NOMO-1 treated with DMSO at 0.1 percent for 48 hours (cell line): ENCODE measurements around the gene ALPK1.
"Not testable (repeated sequence)": the region's sequence is repeated elsewhere in the genome, so short reads cannot be mapped to it uniquely, and the experiment has no call there.

Experiments used
- DNase-seq: peaks from one replicate; lab custom pipeline; 2025; ENCODE audit not compliant: unreplicated experiment; lab: John Stamatoyannopoulos, UW

The ALPK1 gene

DNA sequence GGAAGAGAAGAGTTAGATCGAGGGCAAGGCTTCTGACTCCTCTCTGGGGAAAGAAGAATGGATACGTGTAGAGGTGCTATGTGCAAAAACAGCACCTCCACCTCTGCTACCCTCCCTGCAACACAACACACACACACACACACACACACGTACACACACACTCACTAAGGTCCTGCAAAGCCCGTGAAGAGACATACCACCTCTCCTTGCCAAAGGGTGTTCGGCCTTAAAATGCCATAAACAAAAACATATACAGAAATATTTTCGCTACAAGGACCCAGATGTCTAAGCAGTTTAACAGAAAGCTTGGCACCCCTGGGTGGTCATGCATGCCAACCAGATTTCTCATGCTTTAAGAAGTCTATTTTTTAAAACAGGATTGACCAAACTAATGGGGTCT lies 13.0 kb upstream of the ALPK1 start:
- no peak for DNase-seq

DNA sequence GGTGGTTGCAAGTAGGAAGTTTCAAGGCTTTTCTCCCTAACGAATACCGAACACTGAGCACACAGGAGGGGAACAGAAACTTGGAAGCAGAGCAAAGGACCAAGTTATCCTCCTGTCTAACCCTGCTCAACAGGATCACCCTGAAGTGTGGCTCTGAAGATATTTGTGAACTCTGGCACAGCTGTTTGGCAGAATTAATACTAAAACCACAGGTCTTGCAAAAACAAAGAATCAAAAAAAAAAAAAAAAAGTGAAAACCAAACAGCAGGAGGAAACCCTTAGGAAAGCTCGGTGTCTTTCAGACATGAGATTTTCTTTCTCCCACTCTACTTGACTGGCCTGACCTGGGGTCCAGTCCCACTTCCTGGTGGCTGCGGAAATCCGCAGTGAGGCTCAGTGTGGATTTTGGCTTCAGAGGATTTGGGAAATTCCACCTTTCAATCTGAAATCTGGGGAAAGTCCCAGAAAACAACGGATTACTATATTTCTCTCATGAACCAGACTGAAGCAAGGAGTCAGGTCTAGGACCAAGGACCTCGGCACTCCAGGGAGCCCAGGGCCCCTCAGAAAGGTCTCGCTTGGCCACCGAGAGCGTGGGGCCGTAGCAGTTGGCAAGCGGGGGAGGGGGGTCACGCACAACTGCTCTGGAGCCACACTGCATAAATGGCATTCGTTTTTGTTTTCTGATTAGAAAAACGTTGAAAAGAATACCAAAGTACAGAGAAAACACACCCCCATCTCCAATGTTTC lies 12.3 kb upstream of the ALPK1 start:
- DNase-seq, result peak; percentile 18

DNA sequence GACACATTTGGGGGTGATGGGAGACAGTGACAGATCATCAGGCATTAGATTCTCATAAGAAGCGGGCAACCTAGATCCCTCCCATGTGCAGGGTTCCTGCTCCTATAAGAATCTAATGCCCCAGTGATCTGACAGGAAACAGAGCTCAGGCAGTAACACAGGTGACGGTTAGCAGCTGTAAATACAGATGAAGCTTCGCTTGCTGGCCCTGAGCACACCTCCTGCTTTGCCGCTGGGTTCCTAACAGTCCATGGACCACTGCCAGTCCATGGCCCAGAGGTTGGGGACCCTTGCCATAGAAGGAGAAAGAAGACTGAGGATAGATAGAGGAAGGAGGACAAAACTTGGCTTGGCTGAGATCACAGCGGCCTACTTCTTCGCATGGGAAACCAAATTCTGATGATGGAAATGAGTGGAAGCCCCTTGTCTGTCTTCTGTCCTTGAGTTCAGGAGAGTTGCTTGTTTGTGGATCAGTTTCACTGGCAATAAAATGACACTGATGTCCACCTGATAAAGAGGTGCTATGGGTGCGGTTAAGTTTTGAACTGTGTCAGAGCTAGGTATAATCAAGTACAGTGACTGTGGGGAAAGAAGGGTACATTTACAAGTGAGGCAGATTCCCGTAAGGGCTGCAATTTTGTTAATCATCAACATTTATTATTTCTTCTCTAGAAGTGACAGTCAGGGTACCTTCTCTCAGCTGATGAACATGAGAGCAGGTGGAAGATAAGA lies 9.7 kb upstream of the ALPK1 start:
- DNase-seq, result no peak

DNA sequence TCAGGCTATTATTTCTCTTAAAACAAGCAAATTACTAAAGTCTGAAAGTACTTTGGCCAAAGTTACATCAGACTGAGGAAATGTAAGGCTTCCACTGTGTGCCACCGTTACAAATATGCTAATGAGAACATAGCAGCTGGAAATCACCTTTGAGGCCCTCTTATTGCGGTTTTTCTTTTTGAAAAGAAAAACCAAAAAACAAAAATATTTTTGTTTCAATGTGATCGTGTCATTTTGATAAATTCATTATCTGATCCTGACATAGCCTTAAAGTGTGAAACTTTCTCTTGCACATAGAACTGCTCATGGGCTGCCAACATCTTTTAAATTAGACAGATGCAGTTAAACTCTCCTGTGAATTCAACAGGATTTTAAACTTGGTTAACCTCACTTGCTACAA lies 8.7 kb upstream of the ALPK1 start:
- DNase-seq, result no peak

DNA sequence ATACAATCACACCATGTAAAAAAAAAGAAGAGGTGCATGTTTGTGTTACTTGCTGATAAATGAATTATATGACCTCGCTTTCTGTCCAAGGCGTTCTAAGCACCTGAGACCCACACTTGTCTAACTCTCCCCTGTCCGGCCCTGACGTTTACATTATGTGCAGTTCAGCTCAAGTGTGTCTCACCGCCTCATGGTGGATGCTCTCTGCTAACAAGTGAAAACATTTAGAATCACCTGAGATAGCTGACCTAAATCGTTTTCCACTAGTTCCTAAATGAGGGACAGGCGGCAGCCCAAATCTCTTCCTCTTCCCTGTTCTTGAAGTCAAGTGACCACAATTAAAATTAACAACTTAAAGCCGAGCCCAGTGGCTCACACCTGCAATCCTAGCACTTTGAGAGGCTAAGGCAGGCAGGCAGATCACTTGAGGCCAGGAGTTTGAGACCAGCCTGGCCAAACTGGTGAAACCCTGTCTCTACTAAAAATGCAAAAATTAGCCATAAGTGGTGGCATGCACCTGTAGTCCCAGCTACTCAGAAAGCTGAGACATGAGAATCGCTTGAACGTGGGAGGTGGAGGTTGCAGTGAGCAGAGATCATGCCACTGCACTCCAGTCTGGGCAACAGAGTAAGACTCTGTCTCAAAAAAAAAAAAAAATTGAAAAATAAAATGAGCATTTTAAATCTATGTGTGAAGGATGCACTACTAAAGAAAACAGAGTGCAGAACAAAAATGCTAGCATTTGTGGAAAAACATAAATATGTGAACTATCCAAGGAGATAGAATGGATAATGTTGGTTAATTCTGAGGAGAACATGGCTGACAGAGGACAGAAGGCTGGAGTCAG lies 7.5 kb upstream of the ALPK1 start:
- no peak for DNase-seq

DNA sequence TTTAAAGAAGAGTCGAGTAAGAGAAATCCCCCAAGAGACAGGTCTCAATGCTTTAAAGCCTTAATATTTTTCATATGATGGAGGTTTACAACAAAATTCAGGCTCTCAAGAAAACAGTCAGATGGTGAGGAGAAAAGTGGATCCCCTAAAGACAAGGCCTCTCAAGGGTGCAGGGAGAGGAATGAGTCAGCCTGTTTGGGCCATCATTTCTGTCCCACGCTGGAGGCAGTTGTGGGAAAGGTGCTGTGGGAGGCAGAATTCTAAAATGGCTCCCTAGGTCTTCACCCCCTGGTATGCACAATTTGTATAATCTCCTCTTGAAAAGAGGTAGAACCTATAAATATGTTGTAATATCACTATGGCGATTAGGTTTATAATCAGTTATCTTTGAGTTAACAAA lies 6.8 kb upstream of the ALPK1 start:
- DNase-seq, result no peak

DNA sequence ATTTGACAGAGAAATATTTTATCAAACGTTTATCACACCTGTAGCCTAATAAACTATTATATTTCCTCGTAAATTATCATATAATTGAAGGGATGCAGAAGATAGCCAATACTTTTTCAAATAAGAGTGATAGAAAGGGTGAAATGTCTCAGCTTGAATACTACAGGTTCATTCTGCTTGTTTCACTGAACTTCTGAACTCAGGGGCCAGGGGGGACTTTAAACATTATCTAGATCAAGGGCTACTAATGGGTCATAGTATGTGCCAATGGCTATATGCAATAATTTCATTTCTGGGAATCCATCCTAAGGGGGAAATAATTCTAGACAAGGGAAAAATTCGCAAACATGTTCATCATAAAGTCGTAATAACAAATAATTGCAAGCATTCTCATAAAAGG lies 2.6 kb downstream of the ALPK1 start:
- DNase-seq, result no peak

DNA sequence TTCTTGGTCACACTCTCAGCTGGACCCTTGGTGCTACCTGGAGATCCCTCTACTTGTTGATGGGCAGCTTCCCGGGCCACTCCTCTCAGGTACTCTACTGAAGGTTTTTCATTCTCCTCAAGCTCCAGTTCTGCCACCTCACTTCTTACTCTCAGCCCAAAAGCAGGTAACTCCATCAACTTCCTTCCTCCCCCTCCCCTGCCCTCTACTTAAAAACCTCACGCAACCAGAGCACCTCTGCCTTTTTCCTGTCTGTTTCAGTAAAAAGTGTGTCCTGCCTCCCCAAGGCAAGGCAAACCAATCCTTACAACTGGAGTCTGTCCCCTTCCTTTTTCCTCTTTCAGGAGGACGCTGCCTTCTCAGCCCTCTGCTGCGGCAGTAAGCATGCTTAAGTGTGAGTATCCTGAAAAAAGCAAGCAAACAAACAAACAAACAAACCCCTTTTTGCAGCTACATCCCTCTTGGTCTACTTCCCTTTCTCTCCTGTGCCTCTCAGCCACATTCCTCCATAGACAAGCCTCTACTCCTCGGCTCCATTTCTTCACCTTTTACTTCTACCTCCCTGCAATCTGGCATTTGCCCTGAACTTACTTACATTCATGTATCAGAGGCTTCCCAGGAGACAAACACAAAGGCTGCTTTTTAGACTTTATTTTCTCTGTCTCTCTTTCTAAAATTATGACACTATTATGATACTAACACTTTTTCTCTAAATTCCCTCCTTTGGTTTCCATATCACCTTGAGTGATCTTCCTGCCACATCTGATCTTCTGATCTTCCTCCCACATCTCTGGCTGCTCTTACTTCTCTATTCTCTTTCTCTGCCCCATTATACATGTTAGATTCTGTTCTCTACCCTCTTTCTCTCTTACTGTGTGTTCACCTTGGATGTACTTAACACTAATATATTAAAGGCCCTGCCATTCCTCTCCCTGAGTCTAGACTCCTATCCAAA lies 5.4 kb downstream of the ALPK1 start:
- DNase-seq, result no peak

DNA sequence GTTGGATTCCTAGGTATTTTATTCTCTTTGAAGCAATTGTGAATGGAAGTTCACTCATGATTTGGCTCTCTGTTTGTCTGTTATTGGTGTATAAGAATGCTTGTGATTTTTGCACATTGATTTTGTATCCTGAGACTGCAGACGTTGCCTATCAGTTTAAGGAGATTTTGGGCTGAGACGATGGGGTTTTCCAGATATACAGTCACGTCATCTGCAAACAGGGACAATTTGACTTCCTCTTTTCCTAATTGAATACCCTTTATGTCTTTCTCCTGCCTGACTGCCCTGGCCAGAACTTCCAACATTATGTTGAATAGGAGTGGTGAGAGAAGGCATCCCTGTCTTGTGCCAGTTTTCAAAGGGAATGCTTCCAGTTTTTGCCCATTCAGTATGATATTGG lies 8.3 kb downstream of the ALPK1 start:
- not testable (repeated sequence) for DNase-seq

DNA sequence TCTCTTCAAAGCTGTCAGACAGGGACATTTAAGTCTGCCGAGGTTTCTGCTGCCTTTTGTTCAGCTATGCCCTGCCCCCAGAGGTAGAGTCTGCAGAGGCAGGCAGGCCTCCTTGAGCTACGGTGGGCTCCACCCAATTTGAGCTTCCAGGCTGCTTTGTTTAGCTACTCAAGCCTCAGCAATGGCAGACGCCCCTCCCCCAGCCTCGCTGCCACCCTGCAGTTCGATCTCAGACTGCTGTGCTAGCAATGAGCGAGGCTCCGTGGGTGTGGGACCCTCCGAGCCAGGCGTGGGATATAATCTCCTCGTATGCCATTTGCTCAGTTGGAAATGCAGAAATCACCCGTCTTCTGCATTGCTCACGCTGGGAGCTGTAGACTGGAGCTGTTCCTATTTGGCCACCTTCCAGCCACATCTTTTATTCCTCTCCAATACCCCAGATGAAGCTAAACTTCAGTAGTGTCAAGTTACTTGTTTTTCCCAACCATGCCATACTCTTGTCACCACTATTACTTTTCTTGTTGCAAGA lies 12.2 kb downstream of the ALPK1 start:
- DNase-seq, result not testable (repeated sequence)

DNA sequence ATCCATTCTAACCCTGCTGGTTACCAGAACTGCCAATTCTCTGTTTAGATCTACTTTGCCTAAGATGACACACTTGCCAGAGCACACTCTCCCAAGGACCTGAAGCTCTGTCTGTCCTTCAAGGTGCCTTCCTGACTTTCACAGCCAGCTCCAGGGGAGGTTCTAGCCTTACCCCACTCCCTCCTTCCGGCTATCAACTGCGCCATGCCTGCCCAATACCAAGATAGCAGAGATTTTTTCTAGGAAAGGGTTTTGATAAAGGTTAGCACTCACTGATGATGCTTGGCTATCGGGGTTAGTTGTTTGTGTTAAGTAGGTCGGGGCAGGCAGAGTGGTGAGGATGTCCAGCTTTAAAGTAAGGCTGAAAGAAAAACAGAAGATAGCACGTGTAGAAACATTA lies 14.3 kb downstream of the ALPK1 start:
- no peak for DNase-seq

DNA sequence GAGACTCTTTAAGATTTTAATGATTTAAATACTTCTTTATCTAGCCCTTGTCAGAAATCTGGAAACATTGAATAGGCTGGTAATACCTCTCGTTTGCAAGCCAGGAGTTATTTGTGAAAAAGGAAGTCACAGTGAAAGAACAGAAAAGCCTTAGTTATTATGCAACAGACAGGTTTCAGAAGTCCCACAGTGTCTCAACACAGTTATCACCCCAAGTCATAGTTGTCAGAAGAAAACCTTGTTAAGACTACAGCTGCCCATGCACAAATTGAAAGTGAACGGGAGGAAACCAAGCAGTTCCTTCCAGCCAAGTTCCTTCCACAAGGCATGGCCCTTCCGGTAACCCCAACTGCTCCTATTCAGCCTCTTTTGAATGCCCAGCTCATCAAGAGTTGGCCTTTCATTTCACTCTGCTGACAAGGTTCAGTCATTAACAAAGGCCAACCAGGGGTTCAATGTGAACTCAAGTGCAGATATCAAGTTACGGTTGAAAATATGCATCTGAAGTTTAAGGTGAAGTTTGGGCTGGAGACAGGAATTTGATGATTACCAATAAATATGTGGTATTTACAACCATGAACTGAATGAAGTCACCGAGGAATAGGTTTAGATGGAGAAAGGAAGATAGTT lies 15.6 kb downstream of the ALPK1 start:
- peak; percentile 91 for DNase-seq

DNA sequence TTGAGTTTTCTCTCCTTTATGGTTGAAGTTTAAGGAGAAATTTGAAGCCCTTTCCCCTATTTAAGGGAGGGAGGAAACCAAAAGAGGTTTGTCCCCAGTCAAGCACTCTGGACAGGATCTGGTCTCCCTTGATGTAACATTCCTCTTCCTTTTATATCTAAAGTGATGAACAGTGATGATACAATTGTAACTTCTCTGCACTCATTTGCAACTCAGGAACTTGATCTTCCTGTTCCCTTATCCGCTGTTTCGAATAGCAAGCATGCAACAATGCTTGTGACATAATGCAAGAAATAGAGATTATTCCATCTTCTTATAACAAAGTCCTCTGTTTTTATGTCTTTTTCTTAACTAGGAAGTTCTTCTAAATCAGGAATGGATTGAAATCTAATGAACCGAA lies 18.3 kb downstream of the ALPK1 start:
- DNase-seq, result peak; percentile 42

DNA sequence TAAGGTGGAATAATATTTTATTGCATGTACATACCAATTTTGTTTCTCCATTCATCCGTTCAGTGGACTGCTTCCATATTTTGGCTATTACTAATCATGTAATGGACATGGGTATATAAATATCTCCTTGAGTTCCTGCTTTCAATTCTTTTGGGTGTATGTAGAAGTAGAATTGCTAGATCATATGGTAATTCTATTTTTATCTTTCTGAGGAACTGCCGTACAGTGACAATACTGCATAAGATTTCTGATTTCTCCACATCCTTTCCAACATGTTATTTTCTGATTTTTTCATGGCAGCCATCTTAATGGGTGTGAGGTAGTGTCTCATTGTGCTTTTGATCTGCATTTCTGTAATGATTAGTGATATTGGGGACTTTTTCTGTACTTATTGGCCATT lies 19.2 kb downstream of the ALPK1 start:
- peak; percentile 75 for DNase-seq

DNA sequence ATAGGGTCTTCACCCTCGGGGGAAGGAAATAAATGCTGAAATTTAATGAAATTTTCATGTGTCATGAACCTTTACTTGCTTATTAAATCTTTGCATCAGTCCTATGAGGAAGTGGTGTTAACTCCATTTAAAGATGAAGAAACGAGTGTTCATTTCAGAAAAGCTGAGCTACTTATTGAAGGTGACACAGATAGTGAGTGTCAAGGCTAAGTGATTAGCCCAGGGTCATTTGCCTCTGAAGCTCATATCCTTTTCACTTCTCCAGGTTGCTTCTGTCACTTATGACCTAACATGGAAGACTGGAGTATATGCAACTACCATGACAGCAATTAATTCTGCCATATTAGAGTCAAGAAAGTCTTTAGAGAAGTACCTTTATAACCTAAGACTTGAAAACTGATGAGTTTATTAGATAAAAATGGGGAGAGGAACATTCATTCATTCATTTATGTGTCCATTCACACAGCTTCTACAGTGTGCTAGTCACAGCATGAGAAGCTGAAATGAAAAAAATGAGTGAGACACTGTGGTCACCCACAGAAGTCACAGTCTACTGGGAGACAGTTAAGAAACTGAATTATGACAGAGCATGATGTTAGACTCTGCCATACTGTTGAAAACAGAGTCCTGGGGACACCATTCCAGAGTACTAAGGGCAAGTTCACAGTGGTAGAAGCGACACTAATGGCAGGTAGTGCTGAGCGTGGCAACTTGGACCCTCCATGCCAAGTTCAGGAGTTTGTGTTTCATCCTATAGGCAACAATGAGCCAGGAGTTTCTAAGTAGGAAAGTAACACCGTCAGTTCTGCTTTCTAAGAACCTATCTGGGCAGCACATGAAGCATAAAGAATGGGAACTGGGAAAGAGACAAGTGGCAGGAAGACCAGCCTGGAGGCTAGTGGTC lies 21.3 kb downstream of the ALPK1 start:
- no peak for DNase-seq

DNA sequence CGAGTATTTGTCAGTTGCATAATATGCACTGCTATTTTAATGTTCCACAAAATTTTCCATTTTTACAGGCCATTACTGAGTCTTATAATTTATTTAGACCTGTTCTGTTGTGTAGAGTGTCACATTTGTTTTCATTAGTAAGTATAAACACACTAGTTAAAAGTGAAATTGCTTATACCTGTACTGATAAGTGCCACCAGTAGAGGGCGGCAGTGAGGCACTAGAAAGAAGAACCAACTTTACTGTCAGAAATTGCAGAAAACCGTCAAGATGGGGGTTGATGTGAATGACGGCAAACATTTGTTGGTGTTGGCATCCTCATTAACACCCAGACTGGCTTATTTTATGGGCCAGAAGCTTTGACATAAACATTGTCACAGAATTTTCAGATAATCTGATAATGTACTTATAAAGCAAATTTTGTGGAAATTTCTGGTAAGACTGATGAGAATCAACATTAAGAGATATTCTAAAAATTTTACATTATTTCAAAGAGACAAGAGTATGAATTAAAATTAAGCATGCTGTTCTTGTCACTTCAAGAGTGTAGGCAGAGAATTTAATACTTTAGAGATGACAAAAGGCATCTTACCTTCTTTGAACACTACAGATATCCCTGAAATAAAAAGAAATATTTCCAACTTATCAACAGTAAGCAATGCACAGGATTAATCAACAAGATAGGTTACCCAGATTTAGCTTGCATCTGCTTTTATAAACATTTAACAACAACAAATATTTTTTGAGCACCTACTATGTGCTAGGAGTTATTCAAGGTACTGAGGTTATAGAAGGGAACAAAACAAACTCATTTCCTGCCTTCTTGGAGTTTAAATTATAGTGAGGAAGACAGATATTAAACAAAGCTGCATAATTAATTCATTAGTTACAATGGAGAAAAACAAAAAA lies 24.9 kb downstream of the ALPK1 start:
- DNase-seq, result peak; percentile 52

DNA sequence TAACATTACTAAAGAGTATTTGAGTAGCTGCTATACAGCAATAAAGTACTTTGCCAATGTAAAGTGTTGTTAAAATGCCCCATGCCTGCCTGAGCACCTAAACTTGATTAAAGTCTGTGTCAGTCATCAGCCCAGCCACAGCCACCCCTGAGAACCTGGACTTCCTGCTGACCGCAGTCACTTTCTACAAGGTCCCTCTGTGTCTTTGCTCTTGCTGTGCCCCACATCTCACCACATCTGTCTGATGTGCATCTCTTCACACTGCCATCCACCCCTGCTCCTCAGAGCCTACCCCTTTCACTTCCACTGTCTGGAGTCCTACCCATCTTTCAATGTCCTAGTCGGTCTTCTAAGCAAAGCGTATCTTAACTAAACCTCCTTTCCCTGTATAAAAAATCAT lies 25.7 kb downstream of the ALPK1 start:
- no peak for DNase-seq

DNA sequence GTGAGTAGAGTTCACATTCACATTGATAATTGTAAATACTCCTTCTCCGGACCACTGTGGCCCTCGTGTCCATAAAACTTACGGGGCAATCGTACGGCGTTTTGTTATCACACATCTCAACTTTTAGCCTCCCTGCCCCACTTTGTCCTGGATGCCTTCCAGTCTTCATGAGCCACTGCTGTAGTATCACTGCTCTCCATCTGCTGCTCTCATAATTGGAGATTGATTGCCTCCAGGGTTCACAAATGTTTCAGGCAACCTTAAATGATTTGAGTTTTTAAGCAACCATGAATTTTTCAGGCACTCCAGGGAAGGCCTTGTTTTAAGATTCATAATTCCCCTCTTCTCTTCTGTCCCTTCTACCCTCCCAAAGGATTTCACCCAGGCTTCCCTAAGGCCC lies 28.4 kb downstream of the ALPK1 start:
- DNase-seq, result no peak
